Stomach (tissue), 9 donors: ENCODE data around the gene INSYN2B. TPM values are rescaled to one million over a fixed set of nuclear protein-coding genes. Genes with fewer than 3 reads are reported as not detected.
A peak's percentile ranks its signal among the peaks of the same experiment; 100 is the strongest.

Experiments
- DNase-seq, 2 donors: peaks; one replicate each; pipeline versions ENCODE4 v3.0.0 to v3.0.0-alpha.2; 2013 to 2019
- H3K27ac ChIP-seq, 5 donors: fragments of 200-600 bp in 4 of 5; sonication (generic) in 4 of 5; one replicate each; pipeline ENCODE4 v1.5.1; 2013 to 2019; ENCODE audit warnings: mild to moderate bottlenecking in 1 of 5, moderate library complexity in 1 of 5
- H3K27me3 ChIP-seq, 3 donors: fragments of 200-600 bp; sonication (generic); one replicate each; pipeline ENCODE4 v1.5.1; 2017 to 2019; ENCODE audit warnings: mixed run types in 1 of 3
- H3K36me3 ChIP-seq, 4 donors: fragments of 200-600 bp; sonication (generic); 1 replicate in 3 of 4; 2 replicates in 1 of 4; pipeline ENCODE4 v1.5.1; 2016 to 2019
- H3K4me1 ChIP-seq, 4 donors: fragments of 200-600 bp; sonication (generic); one replicate each; pipeline ENCODE4 v1.5.1; 2016 to 2019
- H3K4me3 ChIP-seq, 4 donors: fragments of 200-600 bp; sonication (generic) in 3 of 4; one replicate each; pipeline ENCODE4 v1.5.1; 2016 to 2019; ENCODE audit warnings: mild to moderate bottlenecking in 1 of 4
- H3K9me3 ChIP-seq, 4 donors: fragments of 200-600 bp; sonication (generic); one replicate each; pipeline ENCODE4 v1.5.1; 2016 to 2019
- EP300 ChIP-seq: sonication (generic); formaldehyde crosslinking; IDR thresholded peaks from one replicate; pipeline ENCODE4 v1.6.1; 2017; ENCODE audit warnings: antibody characterized with exemption
- POLR2A ChIP-seq, 4 donors: fragments of 450-650 bp; IDR thresholded peaks; one replicate each; pipeline ENCODE4 v1.6.1; 2016; ENCODE audit warnings: antibody characterized with exemption in 4 of 4, control low read depth in 2 of 4, mild to moderate bottlenecking in 1 of 4, moderate library complexity in 1 of 4
- POLR2AphosphoS5 ChIP-seq, 3 donors: sonication (generic); formaldehyde crosslinking; IDR thresholded peaks; one replicate each; pipeline ENCODE4 v1.6.1; 2016; ENCODE audit warnings: antibody characterized with exemption in 3 of 3
- WGBS, 5 donors: extraction: QIAGEN DNeasy Blood & Tissue Kit in 3 of 5; methylation state at CpG; one replicate each; pipeline versions ENCODE4 v1.1.5 to v1.1.7; 2013 to 2018; 5-methylcytosine and 5-hydroxymethylcytosine counted together
- intact Hi-C: fragments of 100-400 bp; cut with DNase I; formaldehyde crosslinking; loops from one replicate; pipeline ENCODE4 v1.15.1; 2023; ENCODE audit warnings: low total_unique reads
- polyA plus RNA-seq, 3 donors: library from polyadenylated mRNA; stranded (reverse); fragments of 200-250 nt; gene quantifications; one replicate each; pipeline ENCODE4 v1.2.3, GENCODE V29; 2013
- total RNA-seq, 5 donors: library from RNA; depleted of rRNA; stranded (reverse); fragments of >200 nt; gene quantifications; one replicate each; pipeline versions ENCODE4 v1.1.0 to v1.2.3, GENCODE V29; 2014 to 2016
- TF ChIP-seq, protein P1 (sequence below), 7 experiments: fragments of 450-650 bp in 4 of 7; fragments of 200-600 bp in 3 of 7; sonication (generic) in 3 of 7; IDR thresholded peaks; one replicate each; pipeline ENCODE4 v1.5.1; 2016 to 2019; ENCODE audit warnings: antibody characterized with exemption in 7 of 7, control low read depth in 2 of 7, mild to moderate bottlenecking in 1 of 7
- donor health status: healthy with polysubstance abuse.
- donor health status: Bipolar disorder and iron deficiency.
- donor health status: healthy.

INSYN2B gene
- total and polyA plus RNA-seq, 8 donors = 0.18 to 0.19 TPM; not detected in 6

DNA sequence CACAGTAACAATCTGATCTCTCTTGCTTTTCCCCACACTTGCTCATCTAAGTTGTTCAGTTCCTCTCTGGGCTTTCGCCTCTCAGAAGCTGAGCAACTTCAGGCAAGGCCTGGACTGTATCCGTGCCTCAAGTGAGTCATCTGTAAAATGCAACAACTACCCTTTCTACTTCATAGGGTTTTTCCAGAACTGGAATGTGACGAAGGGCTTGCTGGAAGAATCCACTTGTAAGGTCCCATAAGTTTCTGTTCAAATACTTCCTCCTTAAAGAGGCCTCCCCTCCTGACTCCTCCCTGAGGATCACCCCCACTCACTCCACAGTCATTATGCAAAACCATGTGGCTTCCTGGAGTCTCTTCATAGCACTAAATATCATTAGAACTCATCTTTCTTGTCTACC lies 17.5 kb upstream of the INSYN2B start:
- 82 to 91% (median 84%) methylated on average over 3 of the region's 3 CpGs for WGBS, 5 donors
- no peaks in the 10 kb centered on the region for H3K36me3 ChIP-seq
- intact Hi-C loops = no loop called here
- H3K27me3 ChIP-seq = no peaks in the 10 kb centered on the region
- H3K27ac ChIP-seq = no peak overlapping the region
- H3K9me3 ChIP-seq = no peaks in the 10 kb centered on the region
- H3K4me3 ChIP-seq = no peak overlapping the region
- no peak for DNase-seq
- no peak for TF ChIP-seq POLR2AphosphoS5 (IDR thresholded peaks at IDR 0.05)
- TF ChIP-seq, protein P1, sequence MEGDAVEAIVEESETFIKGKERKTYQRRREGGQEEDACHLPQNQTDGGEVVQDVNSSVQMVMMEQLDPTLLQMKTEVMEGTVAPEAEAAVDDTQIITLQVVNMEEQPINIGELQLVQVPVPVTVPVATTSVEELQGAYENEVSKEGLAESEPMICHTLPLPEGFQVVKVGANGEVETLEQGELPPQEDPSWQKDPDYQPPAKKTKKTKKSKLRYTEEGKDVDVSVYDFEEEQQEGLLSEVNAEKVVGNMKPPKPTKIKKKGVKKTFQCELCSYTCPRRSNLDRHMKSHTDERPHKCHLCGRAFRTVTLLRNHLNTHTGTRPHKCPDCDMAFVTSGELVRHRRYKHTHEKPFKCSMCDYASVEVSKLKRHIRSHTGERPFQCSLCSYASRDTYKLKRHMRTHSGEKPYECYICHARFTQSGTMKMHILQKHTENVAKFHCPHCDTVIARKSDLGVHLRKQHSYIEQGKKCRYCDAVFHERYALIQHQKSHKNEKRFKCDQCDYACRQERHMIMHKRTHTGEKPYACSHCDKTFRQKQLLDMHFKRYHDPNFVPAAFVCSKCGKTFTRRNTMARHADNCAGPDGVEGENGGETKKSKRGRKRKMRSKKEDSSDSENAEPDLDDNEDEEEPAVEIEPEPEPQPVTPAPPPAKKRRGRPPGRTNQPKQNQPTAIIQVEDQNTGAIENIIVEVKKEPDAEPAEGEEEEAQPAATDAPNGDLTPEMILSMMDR (IDR thresholded peaks at IDR 0.05) = no peak
- no peak for TF ChIP-seq POLR2A (IDR thresholded peaks at IDR 0.05)
- TF ChIP-seq EP300 = no peak
- no peaks in the 10 kb centered on the region for H3K4me1 ChIP-seq

DNA sequence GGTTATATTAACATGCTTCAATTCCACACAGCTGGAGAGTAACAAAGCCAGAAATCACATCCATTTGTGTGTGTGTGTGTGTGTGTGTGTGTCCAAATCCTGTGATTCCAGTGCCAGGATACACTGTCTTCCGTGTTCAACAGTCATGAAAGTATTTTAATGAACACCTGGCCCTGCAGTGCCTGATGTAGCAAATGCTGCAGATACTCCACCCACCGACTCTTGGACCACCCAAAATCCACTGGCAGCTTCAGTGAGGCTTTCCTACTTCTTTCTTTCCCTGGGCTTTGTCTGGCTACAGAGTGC lies 13.1 kb upstream of the INSYN2B start:
- intact Hi-C loops = no loop called here
- H3K27ac ChIP-seq = no peak overlapping the region
- no peaks in the 10 kb centered on the region for H3K36me3 ChIP-seq
- no peaks in the 10 kb centered on the region for H3K4me1 ChIP-seq
- 34 to 49% (median 41%) methylated on average over 2 of the region's 2 CpGs for WGBS, 5 donors
- peaks cover 0 to 9% (median 0%) of the 10 kb centered on the region in 3 donors for H3K27me3 ChIP-seq
- DNase-seq = no peak
- no peaks in the 10 kb centered on the region for H3K9me3 ChIP-seq
- no peak overlapping the region for H3K4me3 ChIP-seq
- no peak for TF ChIP-seq POLR2AphosphoS5 (IDR thresholded peaks at IDR 0.05)
- no peak for TF ChIP-seq POLR2A (IDR thresholded peaks at IDR 0.05)
- TF ChIP-seq, protein P1 (IDR thresholded peaks at IDR 0.05) = no peak
- TF ChIP-seq EP300 = no peak

DNA sequence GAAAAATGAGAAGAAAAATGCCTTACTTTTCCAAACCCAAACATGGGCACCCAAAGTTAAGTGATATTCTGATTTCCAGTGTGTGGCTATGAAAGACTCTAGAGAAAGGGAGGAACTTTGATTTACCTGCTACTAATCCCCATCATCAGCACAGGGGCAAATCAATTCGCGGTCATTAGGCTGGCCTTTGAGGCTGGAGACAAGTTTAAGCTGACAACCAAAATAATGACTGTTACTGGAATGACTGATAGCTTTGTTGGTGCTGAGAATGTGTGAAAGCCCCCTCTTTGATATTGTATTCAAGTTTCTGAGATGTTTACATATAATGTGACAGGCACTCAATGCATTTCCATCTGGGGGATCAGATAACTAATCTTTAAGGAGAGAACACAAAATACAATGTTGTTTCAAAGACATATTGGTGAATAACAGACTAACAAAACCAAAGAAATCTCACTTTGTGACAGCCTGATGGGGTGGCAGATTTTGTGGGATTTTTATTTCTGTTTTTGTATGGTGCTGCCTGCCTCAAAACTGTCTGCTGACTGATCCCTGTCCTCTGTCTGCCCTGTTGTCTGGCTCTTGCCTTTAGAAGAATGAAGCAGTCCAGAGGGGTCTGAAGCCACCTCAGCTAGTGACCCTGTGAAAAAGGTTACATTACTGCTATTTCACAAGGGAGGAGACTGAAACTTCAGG lies 12.6 kb upstream of the INSYN2B start:
- H3K4me3 ChIP-seq = no peak overlapping the region
- DNase-seq = no peak
- WGBS, 5 donors = 35 to 51% (median 38%) methylated on average over 2 of the region's 2 CpGs
- intact Hi-C loops = no loop called here
- no peaks in the 10 kb centered on the region for H3K9me3 ChIP-seq
- peaks cover 0 to 9% (median 0%) of the 10 kb centered on the region in 3 donors for H3K27me3 ChIP-seq
- H3K27ac ChIP-seq = no peak overlapping the region
- H3K4me1 ChIP-seq = no peaks in the 10 kb centered on the region
- TF ChIP-seq POLR2A (IDR thresholded peaks at IDR 0.05) (no peak), EP300 (no peak), POLR2AphosphoS5 (IDR thresholded peaks at IDR 0.05) (no peak)
- TF ChIP-seq, protein P1 (IDR thresholded peaks at IDR 0.05) = no peak
- no peaks in the 10 kb centered on the region for H3K36me3 ChIP-seq

DNA sequence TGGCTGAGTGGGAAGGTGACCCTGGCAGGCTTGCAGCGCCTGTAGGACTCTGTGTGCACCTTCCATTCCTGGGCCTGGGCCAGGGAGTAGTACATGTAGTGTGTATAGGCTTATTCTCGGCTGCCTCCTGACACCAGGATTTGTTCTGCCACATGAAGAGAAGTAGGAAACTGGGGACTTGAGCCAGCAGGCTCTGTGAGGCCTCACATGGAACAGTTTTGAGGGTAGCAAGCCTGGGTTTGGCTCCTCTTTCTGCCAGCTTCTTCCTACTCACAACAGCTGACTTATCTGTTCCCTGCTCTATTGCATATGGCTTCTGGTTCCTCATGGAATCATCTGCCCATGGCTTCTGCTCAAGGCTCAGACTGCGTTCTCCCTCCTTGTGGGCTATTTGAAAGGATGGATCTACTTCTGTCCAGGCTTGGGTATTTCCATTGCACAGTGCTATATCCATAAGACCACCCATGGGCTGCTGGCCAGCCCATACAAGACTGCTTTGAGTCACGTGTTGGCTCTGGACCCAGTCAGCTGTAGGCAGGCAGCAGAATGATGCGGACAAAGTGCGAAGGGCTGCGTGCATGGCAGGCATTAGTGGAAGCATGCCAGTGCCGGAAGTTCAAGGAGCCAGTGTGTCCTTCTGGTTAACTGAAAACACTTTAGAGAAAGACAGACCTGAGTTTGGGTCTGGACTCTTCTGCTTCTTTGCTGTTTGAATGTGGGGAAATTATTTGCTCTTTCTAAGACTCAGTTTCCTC lies 11.0 kb upstream of the INSYN2B start:
- Histone ChIP-seq H3K36me3 (peaks cover 0 to 7% (median 0%) of the 10 kb centered on the region in 4 donors), H3K27me3 (peaks cover 0 to 9% (median 0%) of the 10 kb centered on the region in 3 donors), H3K4me1 (no peaks in the 10 kb centered on the region), H3K4me3 (no peak overlapping the region), H3K9me3 (no peaks in the 10 kb centered on the region), H3K27ac (no peak overlapping the region)
- intact Hi-C loops = no loop called here
- peak; percentile 9 to 29 for DNase-seq
- no peak for TF ChIP-seq POLR2AphosphoS5 (IDR thresholded peaks at IDR 0.05)
- TF ChIP-seq EP300 = no peak
- TF ChIP-seq, protein P1 (IDR thresholded peaks at IDR 0.05) = no peak
- no peak for TF ChIP-seq POLR2A (IDR thresholded peaks at IDR 0.05)
- WGBS, 5 donors = 82 to 96% (median 86%) methylated on average over 8 of the region's 8 CpGs
